SHP77 (cell line): ENCODE results near the gene MAP7D2.
A peak's percentile ranks its signal among the peaks of the same experiment; 100 is the strongest.

Experiments used
- DNase-seq, 2 experiments: peaks; one replicate each; lab custom pipeline; 2025; lab: John Stamatoyannopoulos, UW

Gene MAP7D2

GRCh38 chrX:20112022-20112774, 4.5 kb downstream of the MAP7D2 start:
- DNase-seq, result no peak

DNA sequence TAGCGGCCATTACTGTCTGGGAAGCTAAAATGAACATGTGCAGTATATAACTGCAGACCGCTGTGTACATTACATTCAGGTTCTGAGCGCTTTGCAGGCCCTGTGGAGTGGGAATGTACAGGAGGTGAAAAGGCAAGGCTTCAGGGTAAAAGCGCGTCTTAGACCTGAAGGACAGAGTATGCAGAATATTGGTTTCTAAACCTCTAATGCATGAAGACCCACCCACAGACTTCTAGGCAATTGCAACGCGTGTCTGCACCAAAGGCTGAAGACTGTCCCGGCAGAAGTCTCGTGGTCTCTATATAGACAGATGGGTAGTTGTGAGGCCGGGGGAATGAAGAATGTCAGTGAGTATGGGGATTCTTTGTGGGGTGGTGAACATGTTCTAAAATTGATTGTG, 5.4 kb downstream of the MAP7D2 start:
- DNase-seq, result no peak

DNA sequence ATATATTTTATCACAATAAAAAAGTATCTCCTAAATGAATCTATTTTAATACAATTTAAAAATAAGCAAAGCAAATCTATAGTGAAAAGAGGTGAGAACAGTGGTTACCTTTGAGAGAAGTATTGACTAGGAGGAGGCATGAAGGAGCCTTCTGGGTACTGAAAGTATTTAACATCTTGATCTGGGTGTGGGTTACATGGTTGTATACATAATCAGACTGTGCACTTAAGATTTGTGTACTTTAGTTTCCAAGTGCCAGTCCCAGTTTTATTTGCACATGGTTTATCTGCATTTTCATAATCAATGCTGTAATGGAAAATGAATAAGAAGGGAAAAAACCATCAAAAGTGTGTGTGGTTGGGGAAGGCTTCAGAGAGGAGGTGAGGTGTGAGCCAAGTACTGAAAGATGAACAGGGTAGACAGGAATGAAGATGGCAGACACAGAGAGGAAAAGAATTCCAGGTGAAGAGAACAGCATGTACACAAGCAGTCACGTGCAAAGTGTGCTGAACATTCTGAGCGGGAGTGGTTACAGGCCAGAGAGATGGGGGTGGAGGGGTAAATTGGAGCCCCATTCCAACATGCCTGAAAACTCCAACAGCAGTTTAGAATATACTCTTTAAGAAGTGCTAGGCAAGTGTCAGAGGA, 14.6 kb downstream of the MAP7D2 start:
- no peak for DNase-seq

DNA sequence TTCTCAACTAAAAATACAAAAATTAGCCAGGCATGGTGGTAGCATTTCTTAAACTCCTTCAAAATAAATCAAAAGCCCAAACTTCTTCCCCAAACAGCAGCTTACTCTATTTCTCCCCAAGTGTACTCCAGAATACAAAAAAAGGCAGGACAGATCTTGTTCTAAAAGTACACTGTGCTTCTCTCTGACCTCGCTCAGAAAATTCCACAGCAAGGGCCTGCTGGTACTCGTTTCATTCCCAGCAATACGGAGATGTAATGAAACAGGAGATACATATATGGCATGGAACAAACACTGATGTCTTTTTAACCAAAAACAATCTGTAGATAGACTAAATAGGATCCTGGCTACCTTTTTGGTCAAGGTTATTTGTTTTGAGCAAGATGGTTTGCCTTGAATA, 25.2 kb downstream of the MAP7D2 start:
- no peak for DNase-seq

GRCh38 chrX:20089845-20090244, 26.9 kb downstream of the MAP7D2 start:
- DNase-seq, result no peak

- DNase-seq, result no peak
Measured at GRCh38 chrX:20080277-20080676, 36.4 kb downstream of the MAP7D2 start.

- no peak for DNase-seq
Measured at GRCh38 chrX:20071511-20072079, 45.1 kb downstream of the MAP7D2 start.

DNA sequence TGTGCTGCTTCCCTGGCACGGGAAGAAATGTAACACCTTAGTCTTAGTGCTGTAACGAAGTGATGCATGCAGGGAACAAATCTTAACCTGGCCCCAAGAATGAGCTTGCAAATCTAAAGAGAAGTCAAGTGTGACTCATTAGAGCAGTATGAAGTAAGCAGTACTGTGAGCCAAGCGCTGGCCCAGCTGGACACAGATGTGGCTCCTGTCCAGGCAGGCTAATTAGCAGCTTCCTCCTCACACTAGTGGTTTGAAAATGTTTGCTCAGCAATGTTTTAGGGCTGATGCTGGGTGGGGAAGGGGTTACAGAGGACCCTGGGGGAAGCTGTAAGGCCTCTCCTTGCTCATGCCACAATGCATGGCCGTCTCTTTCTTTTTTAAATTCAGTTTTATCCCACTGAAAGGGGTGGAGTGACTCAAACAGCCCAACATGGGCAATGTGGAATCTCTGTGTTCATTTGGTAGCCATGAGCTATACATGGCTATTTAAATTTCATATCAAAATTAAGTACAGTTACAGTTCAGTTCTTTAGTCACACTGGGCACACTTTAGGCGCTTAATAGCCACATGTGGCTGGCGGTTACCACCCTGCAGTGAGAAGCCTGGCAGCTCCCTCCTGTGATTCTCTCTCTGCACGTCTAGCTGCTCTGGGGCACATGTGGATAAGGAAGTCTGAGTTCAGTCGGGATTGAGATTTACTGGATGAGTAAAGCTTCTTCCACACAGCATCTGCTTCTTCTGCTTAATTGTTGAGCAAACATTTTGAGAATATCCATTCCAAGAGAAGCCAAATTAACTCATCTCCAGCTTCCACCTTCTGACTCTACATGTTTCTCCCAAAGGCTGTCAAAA, 48.8 kb downstream of the MAP7D2 start:
- DNase-seq, result no peak

DNA sequence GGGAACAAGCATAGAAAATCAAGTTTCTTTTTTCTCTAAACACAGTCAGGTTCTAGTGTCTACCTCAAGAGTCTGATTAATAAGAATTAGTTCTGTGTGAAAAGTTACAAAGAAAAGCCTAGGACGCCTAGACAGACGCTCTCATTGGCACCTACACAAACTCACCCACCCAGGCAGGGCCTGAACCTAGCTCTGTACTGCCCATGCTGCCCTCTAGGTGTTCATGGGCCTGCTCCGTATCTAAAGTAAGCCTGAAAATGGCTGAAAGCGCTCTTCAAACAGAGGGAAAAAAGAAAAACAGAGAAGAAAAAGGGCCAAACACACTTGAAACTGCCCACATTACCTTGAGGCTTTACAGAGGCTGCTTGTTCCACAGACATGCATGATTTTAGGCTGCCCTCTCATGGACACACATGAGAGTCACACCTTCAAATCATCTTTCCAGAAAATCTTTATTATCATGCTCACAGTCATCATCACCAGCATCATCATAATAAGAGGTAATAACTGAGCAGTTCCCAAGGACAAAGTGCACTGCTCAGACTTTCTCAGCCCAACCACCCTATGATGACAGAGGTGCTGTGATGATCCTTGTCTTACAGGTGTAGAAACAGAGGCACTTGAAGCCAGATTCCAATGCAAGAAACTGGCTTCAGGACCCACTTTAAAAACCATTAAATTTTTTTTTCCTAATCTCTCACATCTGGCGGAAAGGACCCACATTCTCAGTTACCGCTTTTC, 49.6 kb downstream of the MAP7D2 start:
- peak in 1 of 2 experiments; percentile 9 for DNase-seq

DNA sequence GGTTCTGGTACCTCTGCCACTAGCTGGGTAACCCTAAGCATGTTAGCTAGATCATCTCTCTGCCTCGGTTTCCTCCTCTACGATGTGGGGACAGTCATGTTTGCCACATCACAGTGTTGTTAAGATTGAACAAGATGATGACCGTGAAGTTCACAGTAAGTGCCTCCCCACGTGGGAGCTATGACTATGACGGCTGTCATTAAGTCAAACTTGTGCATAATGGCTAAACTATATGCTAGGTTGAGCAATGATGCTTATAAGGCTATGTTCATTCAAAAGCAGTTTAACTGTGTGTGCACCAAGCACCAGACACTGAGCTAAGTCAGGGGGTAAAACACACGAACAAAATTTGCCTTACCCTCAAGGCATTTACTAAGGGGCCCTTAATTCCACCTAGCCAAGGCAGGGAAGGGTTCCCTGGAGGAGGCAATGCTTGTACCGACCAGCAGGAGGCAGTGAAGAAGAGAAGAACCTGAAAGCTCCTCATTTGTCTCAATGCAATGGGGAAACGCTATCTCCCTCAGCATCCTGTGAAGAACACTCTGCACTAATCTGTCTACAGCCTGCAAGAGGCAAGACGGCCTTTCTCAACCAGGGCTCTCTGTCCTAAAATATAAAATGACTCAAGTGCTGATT, 52.9 kb downstream of the MAP7D2 start:
- DNase-seq, result no peak

DNA sequence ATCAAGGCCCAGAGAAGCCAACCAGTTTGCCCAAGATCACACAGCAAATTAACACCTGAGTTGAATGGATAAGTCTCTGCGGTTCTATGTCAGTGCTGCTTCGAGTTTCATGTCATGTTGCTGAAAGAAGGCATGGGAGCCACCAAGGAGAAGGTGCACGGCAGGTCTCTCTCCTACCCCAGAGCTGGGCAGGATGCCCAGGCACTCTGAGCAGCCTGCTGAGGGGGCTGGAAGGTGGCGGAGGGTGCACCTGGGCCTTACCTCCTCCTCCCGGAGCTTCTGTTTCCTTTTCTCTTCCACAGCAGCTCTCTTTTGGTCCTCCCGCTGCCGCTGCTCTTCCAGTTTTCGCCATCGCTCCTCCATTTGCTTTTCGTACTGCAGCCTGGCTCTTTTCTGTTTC, 53.6 kb downstream of the MAP7D2 start:
- no peak for DNase-seq

DNA sequence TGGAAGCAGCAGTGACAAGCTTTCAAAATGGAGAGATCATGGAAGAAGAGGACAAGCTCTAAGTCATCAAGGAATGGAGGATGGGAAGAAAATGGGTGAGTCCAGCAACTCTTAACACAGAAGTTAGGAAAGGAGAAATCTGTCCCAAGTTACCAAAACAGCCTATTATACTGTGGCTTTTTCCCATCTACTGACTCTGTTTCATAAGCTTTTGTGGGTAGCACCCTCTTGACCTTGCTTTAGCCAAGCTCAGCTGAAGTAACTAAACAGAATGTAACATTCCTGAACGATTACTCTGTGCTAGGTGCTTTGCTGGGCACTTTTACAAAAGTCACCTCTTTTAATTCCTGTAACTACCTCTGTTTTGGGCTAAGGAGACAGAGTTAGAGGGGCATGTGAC, 54.9 kb downstream of the MAP7D2 start:
- no peak for DNase-seq

DNA sequence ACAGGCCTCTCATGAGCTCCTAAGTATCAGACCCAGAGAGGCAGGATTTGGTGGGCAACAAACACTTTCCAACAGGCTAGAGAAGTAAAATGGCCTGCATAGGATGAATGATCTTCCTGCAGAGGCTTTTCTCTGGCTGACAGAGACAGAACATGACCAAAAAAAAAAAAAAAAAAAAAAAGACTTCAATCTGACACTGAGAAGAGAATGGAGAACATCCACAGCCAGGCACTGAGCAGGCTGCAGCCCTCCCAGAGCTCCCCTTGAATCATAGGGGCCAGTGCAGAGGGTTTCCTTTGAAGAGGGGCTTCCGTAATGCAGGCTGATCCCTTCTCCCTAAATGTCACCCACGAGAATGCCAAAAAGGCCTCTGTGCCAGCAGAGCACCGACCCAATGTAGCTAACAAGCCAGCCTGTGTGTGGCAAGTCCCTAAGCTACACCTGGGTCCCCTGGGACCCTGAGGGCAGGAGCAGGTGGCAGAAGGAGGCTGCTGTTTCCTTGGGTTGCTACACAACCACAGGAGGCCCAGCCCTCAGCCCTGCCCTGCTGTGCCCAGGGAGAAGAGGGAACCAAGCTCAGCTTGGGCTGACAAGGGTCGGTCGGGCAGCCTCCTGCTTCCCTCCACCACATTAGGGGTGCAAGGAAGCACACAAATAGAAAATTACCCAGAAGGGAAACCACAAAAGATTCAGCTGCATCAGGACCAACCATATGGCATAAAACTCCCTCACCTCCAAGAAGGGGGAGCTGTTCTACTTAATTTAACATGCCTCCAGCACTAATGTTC, 55.6 kb downstream of the MAP7D2 start:
- no peak for DNase-seq

- no peak for DNase-seq
Measured at GRCh38 chrX:20059467-20060128, 57.1 kb downstream of the MAP7D2 start.

DNA sequence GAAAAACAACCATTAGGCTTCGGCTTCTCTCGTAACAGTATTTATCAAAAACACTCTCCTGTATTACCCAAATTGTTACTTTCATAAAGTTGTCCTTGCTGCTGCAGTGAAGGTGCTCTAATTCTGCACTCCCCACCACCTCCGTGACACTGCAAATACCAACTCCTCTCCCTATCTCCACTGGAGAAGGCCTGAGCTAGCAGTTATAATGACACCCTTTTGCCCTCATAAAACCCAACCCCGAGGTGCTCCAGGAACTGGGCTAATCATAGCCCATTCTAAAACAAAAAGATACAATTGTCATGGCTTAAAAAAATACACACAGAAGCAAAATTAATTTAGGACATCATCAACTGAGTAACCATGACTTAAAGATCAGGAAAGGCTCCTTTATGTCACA, 59.2 kb downstream of the MAP7D2 start:
- DNase-seq, result no peak

DNA sequence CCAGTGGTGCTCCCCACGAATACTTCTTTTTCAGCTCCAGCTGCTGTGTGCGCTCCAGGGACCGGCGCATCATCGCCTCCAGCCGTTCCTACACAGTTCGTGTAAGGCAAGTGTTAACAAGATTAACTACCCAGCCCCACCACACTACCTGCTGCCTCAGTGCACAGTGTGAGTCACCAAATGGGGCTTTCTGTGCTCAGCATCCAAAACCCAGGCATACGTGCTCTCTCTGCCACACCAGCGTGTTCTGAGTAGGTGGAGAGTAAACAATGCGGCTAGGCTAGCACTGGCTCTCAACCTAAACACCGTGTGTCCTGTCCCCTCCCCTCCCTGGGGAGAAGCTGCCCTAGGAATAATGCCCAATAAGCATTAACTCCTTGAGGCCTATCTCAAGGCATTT, 60.0 kb downstream of the MAP7D2 start:
- no peak for DNase-seq

DNA sequence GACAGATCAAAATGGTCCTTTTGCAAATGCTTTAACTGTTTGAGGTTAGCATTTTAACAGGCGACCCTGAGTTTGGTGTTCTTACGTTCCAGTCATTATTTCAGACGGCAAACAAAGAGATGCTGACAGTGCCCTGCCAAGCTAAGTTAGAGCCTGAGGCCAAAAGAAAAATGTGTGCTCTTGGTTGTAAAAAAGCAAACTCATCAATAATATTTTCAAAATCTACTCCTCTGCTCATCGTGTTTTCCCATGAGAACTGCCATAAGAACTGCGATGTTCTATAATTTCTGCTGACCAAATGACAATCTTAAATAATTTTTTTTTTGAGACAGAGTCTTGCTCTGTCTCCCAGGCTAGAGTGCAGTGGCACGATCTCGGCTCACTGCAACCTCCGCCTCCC, 63.2 kb downstream of the MAP7D2 start:
- no peak for DNase-seq

DNA sequence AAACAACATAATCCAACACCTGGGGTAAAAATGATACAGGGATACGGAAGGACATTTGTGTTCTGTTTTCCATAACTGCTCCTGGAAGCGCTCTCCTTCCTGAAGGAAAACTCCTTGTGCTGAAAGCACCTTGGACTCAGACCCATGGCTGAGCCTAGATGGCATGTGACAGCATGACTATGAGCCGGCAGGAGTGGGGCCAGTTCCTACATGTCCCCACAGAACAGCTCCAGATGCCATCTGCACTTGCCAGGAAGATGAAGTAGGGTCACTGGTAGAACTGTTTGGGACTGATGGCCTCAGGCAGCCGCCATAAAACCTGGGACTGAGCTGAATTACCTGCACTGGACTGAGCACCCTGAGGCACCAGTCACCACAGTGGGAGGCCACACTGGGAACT, 69.8 kb downstream of the MAP7D2 start:
- DNase-seq, result no peak

- no peak for DNase-seq
Measured at GRCh38 chrX:20046223-20046622, 70.5 kb downstream of the MAP7D2 start.

DNA sequence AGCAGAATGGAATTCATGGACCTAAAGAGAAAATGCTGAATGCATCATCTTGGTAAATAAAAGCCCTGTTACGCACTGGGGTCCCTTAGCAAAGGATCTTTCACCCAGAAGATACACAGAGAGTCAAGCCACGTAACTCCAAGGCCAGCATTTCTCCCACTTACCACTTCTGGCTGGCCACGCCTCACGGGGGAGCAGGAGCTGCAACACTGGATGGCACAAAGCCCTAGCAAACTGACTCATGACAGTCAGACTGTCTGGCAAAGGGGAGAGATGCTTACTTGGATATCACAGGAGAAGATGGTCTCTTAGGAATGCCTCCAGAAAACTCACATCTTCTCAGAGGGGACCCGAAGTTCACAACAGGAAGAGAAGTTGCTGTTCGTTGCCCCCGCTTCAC, 74.5 kb downstream of the MAP7D2 start:
- no peak for DNase-seq
